Activated gamma-delta T cell treated with Interleukin-2 at 50 U/mL for 16 hours (primary cell): ENCODE results near the gene AQP1.

ENCODE experiments used
- DNase-seq: peaks from one replicate; pipeline ENCODE4 v3.0.0-alpha.2; 2020

Gene AQP1

GRCh38 chr7:30938435-30939316 lies 27.0 kb downstream of the AQP1 start:
- DNase-seq: peak; percentile 51

- no peak for DNase-seq
Observed at GRCh38 chr7:30941582-30942323, 30.1 kb downstream of the AQP1 start.

GRCh38 chr7:30950197-30950596 lies 38.5 kb downstream of the AQP1 start:
- DNase-seq: no peak

- no peak for DNase-seq
Observed at GRCh38 chr7:30954914-30955313, 43.3 kb downstream of the AQP1 start.

GRCh38 chr7:30956704-30957103 lies 45.1 kb downstream of the AQP1 start:
- DNase-seq: no peak

GRCh38 chr7:30963842-30964241 lies 52.2 kb downstream of the AQP1 start, which contains the start of gene GHRHR:
Gene GHRHR (plus strand): TSS chr7:30963953. CDS start chr7:30964069, 116 bp downstream.
- DNase-seq: no peak

- no peak for DNase-seq
Observed at GRCh38 chr7:30965372-30965771, 53.7 kb downstream of the AQP1 start.

GRCh38 chr7:30965883-30966282 lies 54.2 kb downstream of the AQP1 start:
- no peak for DNase-seq

- no peak for DNase-seq
Observed at GRCh38 chr7:30968294-30968693, 56.6 kb downstream of the AQP1 start.

- DNase-seq: no peak
Observed at GRCh38 chr7:30968747-30969603, 57.3 kb downstream of the AQP1 start.

GRCh38 chr7:30969604-30969970 lies 57.9 kb downstream of the AQP1 start:
- no peak for DNase-seq

GRCh38 chr7:30970074-30970473 lies 58.4 kb downstream of the AQP1 start:
- DNase-seq: no peak

- DNase-seq: no peak
Observed at GRCh38 chr7:30970594-30971094, 59.0 kb downstream of the AQP1 start.

GRCh38 chr7:30971440-30971839 lies 59.8 kb downstream of the AQP1 start:
- no peak for DNase-seq

GRCh38 chr7:30971840-30972563 lies 60.3 kb downstream of the AQP1 start:
- DNase-seq: no peak

GRCh38 chr7:30973292-30973691 lies 61.6 kb downstream of the AQP1 start:
- DNase-seq: no peak

- DNase-seq: no peak
Observed at GRCh38 chr7:30973791-30974604, 62.3 kb downstream of the AQP1 start.

- no peak for DNase-seq
Observed at GRCh38 chr7:30974605-30975255, 63.1 kb downstream of the AQP1 start.
